Measurements from ENCODE around the gene PEAR1. TPM values are rescaled to one million over a fixed set of nuclear protein-coding genes. Genes with fewer than 3 reads are reported as not detected.

PEAR1 gene
- total RNA-seq, 1 experiment from 2014 or later = 0.39 TPM

DNA sequence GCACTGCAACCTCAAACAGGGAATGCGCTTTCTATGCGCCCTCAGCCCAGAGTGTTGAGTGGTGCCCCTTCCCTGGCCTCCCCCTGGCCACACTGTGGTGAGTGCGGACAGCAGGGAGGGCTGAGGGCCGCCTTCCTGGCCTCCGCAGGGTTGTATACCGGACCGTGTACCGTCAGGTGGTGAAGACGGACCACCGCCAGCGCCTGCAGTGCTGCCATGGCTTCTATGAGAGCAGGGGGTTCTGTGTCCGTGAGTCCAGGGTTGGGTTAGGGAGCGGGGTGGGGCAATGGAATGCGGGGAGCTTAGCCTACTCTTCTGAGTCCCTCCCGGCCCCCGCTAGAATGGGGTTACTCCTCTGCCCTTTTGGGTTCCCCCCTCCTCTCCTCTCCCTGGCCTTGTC lies 11.7 kb downstream of the PEAR1 start:
- peaks cover 23% of the 10 kb centered on the region for H3K27me3 Mint-ChIP-seq (ENCODE audit: low read depth)
- Histone ChIP-seq H2BK120ac (ENCODE audit: low read depth, low read length, poor library complexity, severe bottlenecking) (no peak overlapping the region), H3K27ac (ENCODE audit: insufficient read length, low read depth, low read length) (no peak overlapping the region), H4K91ac (ENCODE audit: insufficient read length, low read depth, low read length) (no peak overlapping the region), H2BK12ac (ENCODE audit: insufficient read length, low read depth, low read length) (no peak overlapping the region), H3K4ac (ENCODE audit: low read depth, low read length) (no peak overlapping the region), H3T11ph (ENCODE audit: low read length) (no peak overlapping the region), H4K20me1 (ENCODE audit: control insufficient read depth, insufficient read depth, insufficient read length) (no peaks in the 10 kb centered on the region), H4K8ac (replicated peaks; ENCODE audit: insufficient read length, low read depth, low read length) (no peak overlapping the region), H3K23ac (ENCODE audit: insufficient read length, low read depth, low read length) (no peak overlapping the region), H2BK15ac (ENCODE audit: low read depth, low read length) (no peak overlapping the region), H3K18ac (ENCODE audit: insufficient read length, low read depth, low read length) (no peak overlapping the region), H3K56ac (ENCODE audit: insufficient read length, low read depth, low read length) (no peak overlapping the region), H4K5ac (ENCODE audit: insufficient read length, low read depth, low read length) (no peak overlapping the region), H3K79me2 (ENCODE audit: insufficient read depth, low read length) (no peaks in the 10 kb centered on the region), H3K4me1 (ENCODE audit: insufficient read depth, low read length) (no peaks in the 10 kb centered on the region), H2AK5ac (ENCODE audit: insufficient read length, low read length) (no peak overlapping the region), H3K23me2 (ENCODE audit: insufficient read length, low read depth, low read length, poor library complexity, severe bottlenecking) (no peaks in the 10 kb centered on the region), H3K14ac (ENCODE audit: insufficient read depth, low read length) (no peak overlapping the region), H2BK20ac (ENCODE audit: low read depth, low read length, poor library complexity, severe bottlenecking) (no peak overlapping the region), H2AFZ (ENCODE audit: low read length) (no peak overlapping the region), H3K4me2 (ENCODE audit: insufficient read depth, insufficient read length, low read length) (no peak overlapping the region), H2BK5ac (ENCODE audit: insufficient read length, low read length) (no peak overlapping the region), H3K27me3 (ENCODE audit: insufficient read depth, low read length) (no peaks in the 10 kb centered on the region; the same call in 1 of the 2 replicates), H3K9ac (ENCODE audit: extremely low read depth, insufficient read length, low read length) (no peak overlapping the region), H3K79me1 (ENCODE audit: insufficient read depth, low read depth, low read length, poor library complexity, severe bottlenecking) (no peaks in the 10 kb centered on the region), H3K9me3 (ENCODE audit: control insufficient read depth, low read depth, low read length) (no peaks in the 10 kb centered on the region)
- H3K36me3 Mint-ChIP-seq (ENCODE audit: insufficient read depth in 1 of 3, low read depth in 3 of 3) = no peaks in the 10 kb centered on the region
- no peak for DNase-seq
- no peaks in the 10 kb centered on the region for H3K9me3 Mint-ChIP-seq
- H3K27ac Mint-ChIP-seq = no peak overlapping the region
- H3K4me3 Mint-ChIP-seq = no peak overlapping the region
- H3K4me1 Mint-ChIP-seq = peaks cover 2 to 11% of the 10 kb centered on the region in 2 experiments
- TF ChIP-seq, protein P1, sequence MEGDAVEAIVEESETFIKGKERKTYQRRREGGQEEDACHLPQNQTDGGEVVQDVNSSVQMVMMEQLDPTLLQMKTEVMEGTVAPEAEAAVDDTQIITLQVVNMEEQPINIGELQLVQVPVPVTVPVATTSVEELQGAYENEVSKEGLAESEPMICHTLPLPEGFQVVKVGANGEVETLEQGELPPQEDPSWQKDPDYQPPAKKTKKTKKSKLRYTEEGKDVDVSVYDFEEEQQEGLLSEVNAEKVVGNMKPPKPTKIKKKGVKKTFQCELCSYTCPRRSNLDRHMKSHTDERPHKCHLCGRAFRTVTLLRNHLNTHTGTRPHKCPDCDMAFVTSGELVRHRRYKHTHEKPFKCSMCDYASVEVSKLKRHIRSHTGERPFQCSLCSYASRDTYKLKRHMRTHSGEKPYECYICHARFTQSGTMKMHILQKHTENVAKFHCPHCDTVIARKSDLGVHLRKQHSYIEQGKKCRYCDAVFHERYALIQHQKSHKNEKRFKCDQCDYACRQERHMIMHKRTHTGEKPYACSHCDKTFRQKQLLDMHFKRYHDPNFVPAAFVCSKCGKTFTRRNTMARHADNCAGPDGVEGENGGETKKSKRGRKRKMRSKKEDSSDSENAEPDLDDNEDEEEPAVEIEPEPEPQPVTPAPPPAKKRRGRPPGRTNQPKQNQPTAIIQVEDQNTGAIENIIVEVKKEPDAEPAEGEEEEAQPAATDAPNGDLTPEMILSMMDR (conservative IDR thresholded peaks at IDR 0.05) = no peak
- WGBS (ENCODE audit: extremely low coverage, insufficient read length, low lambda C conversion rate) = no CpG with 5 or more reads among the region's 16 CpGs
